Thyroid gland (tissue), 4 donors: Measurements from ENCODE around the gene BPIFB4.

Experiments used
- POLR2A ChIP-seq, 2 donors: fragments of 450-650 bp; IDR thresholded peaks; one replicate each; pipeline ENCODE4 v1.6.1; 2017; ENCODE audit warnings: antibody characterized with exemption in 2 of 2, mild to moderate bottlenecking in 2 of 2, moderate library complexity in 1 of 2
- TF ChIP-seq, protein P1 (sequence below), 6 experiments: fragments of 200-600 bp in 3 of 6; fragments of 450-650 bp in 3 of 6; sonication (generic) in 3 of 6; IDR thresholded peaks; one replicate each; pipeline ENCODE4 v1.5.1; 2016 to 2019; ENCODE audit warnings: antibody characterized with exemption in 6 of 6, mild to moderate bottlenecking in 2 of 6, inconsistent platforms in 1 of 6, moderate library complexity in 1 of 6

- TF ChIP-seq, protein P1, sequence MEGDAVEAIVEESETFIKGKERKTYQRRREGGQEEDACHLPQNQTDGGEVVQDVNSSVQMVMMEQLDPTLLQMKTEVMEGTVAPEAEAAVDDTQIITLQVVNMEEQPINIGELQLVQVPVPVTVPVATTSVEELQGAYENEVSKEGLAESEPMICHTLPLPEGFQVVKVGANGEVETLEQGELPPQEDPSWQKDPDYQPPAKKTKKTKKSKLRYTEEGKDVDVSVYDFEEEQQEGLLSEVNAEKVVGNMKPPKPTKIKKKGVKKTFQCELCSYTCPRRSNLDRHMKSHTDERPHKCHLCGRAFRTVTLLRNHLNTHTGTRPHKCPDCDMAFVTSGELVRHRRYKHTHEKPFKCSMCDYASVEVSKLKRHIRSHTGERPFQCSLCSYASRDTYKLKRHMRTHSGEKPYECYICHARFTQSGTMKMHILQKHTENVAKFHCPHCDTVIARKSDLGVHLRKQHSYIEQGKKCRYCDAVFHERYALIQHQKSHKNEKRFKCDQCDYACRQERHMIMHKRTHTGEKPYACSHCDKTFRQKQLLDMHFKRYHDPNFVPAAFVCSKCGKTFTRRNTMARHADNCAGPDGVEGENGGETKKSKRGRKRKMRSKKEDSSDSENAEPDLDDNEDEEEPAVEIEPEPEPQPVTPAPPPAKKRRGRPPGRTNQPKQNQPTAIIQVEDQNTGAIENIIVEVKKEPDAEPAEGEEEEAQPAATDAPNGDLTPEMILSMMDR (IDR thresholded peaks at IDR 0.05), result no peak
- no peak for TF ChIP-seq POLR2A (IDR thresholded peaks at IDR 0.05)
Observed at GRCh38 chr20:33093074-33093473, 13.6 kb downstream of the BPIFB4 start.
